ENCODE results near the gene RNF214.
"Not testable (repeated sequence)": the region's sequence is repeated elsewhere in the genome, so short reads cannot be mapped to it uniquely, and the experiment has no call there.

RNF214 gene

DNA sequence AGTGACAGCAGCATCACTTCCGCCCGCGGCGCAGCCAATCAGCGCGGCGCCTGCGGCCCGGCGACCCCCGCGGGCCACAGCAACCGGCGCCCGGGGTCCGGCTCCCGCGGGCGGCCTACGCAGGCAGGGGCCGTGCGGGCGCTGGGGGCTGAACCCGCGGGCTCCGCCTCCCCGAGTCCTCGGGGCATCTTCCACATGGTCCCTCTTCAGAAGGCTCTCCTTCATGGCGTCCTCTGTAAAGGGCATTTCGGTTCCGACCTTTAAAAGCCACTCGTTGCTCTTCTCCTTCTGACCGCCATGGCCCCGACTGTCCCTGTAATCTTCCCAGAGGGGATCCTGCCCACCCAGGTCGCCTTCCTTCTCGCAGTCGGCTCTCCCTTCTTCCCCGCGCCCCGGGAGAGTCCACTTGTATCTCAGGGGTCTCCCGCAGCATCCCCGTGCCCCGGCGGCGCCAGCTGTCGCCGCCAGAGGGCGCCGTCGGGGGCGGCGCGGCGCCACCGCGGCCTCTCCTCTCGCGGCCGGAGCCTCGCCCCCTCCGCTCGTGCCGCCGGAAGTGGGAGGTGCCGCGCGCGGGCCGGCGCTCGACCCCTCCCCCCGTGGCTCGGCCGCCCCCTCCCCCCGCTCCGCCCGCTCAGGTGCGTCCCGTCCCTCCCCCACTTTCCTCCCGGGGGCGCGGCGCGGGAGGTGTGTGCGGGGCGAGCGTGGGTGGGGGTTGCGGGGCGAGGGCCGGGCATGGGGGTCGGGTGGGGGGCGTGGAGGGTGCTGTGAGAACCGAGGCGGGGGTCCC lies at the start of gene RNF214:
RNF214 (plus strand) TSS at position 580 of the 787 bp plus-strand sequence. CDS start 1,602 bp downstream, outside the sequence.
- DNase-seq (ENCODE audit: low spot score) = peak; percentile 79

DNA sequence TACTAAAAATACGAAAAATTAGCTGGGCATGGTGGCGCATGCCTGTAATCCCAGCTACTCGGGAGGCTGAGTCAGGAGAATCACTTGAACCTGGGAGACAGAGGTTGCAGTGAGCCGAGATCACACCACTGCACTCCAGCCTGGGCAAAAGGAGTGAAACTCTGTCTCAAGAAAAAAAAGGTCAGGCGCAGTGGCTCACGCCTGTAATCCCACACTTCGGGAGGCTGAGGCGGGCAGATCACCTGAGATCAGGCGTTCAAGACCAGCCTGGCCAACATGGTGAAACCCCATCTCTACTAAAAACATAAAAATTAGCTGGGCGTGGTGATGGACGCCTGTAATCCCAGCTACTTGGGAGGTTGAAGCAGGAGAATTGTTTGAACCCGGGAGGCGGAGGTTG lies 49.3 kb upstream of the RNF214 start:
- not testable (repeated sequence) for DNase-seq (ENCODE audit: low spot score)

GRCh38 chr11:117183724-117184349 lies 48.6 kb upstream of the RNF214 start:
- no peak for DNase-seq (ENCODE audit: low spot score)

- peak; percentile 25 for DNase-seq (ENCODE audit: low spot score)
Observed at GRCh38 chr11:117185736-117186430, 46.6 kb upstream of the RNF214 start.

GRCh38 chr11:117186431-117186761 lies 46.1 kb upstream of the RNF214 start:
- DNase-seq (ENCODE audit: low spot score) = no peak

- DNase-seq (ENCODE audit: low spot score) = no peak
Observed at GRCh38 chr11:117187007-117187406, 45.5 kb upstream of the RNF214 start.

GRCh38 chr11:117187428-117187798 lies 45.1 kb upstream of the RNF214 start:
- DNase-seq (ENCODE audit: low spot score) = no peak

- DNase-seq (ENCODE audit: low spot score) = no peak
Observed at GRCh38 chr11:117187799-117188481, 44.5 kb upstream of the RNF214 start.

GRCh38 chr11:117188620-117189081 lies 43.8 kb upstream of the RNF214 start:
- DNase-seq (ENCODE audit: low spot score) = no peak

- DNase-seq (ENCODE audit: low spot score) = peak; percentile 20
Observed at GRCh38 chr11:117189191-117189940, 43.1 kb upstream of the RNF214 start.

GRCh38 chr11:117189941-117190544 lies 42.4 kb upstream of the RNF214 start:
- DNase-seq (ENCODE audit: low spot score) = no peak

DNA sequence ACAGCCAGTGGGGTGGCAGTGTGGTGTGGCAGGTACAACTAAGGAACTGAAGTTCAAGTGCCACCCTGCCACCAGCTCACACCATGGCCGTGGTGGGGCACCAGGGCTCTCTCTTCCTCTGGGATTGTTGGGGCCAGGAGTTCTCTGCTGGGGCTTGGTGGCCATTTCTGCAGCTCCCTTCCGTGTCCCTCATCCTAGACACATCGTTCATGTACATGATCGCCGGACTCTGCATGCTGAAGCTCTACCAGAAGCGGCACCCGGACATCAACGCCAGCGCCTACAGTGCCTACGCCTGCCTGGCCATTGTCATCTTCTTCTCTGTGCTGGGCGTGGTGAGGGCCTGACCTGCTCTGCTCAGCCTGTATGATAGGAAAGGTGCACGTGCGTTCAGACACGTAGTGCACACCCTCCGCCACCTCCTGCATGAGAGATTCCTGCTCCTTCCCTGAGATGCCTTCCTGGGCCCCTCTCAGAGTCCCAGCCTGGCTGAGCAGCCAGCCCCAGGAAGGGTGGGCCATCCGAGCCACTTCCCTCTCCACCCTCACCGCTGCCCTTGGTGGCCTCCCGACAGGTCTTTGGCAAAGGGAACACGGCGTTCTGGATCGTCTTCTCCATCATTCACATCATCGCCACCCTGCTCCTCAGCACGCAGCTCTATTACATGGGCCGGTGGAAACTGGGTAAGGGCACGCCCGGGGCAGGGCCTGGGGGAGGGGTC lies 40.6 kb upstream of the RNF214 start:
- DNase-seq (ENCODE audit: low spot score) = no peak

DNA sequence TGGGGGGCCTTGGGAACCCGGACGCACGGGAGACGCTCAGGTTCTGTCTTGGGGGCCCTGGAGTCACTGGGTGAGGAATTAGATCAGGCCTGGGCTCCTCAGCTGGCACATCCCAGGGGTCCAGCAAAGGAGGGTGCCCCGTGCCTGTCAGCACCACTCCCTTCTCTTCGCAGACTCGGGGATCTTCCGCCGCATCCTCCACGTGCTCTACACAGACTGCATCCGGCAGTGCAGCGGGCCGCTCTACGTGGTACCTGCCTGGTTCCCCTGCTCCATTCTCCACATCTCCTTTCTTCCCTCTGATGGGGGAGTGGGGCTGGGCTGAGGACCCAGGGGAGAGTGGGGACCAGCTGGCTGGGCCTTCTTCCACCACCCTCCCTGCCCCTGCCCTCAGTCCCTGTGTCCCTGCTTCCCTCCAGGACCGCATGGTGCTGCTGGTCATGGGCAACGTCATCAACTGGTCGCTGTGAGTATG lies 40.0 kb upstream of the RNF214 start:
- no peak for DNase-seq (ENCODE audit: low spot score)

GRCh38 chr11:117193130-117194020 lies 39.1 kb upstream of the RNF214 start:
- no peak for DNase-seq (ENCODE audit: low spot score)

- DNase-seq (ENCODE audit: low spot score) = no peak
Observed at GRCh38 chr11:117194267-117194666, 38.2 kb upstream of the RNF214 start.

- no peak for DNase-seq (ENCODE audit: low spot score)
Observed at GRCh38 chr11:117195258-117195657, 37.2 kb upstream of the RNF214 start.

- DNase-seq (ENCODE audit: low spot score) = no peak
Observed at GRCh38 chr11:117195761-117196160, 36.7 kb upstream of the RNF214 start.

DNA sequence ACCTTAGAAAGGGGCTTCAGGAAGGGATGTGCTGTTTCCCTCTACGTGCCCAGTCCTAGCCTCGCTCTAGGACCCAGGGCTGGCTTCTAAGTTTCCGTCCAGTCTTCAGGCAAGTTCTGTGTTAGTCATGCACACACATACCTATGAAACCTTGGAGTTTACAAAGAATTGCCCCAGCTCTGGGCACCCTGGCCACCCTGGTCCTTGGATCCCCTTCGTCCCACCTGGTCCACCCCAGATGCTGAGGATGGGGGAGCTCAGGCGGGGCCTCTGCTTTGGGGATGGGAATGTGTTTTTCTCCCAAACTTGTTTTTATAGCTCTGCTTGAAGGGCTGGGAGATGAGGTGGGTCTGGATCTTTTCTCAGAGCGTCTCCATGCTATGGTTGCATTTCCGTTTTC lies 35.5 kb upstream of the RNF214 start:
- no peak for DNase-seq (ENCODE audit: low spot score)

Measured in globus pallidus (tissue), 1 donor.